Muscle of leg (tissue), 11 donors: ENCODE data around the gene FREM3. TPM values are rescaled to one million over a fixed set of nuclear protein-coding genes. Genes with fewer than 3 reads are reported as not detected.

Experiments
- DNase-seq: peaks from one replicate; pipeline ENCODE4 v3.0.0; 2013
- H3K27ac ChIP-seq: one replicate; pipeline ENCODE4 v1.5.1; 2013; ENCODE audit warnings: mild to moderate bottlenecking, low read length, control low read depth
- H3K27me3 ChIP-seq: one replicate; pipeline ENCODE4 v1.6.1; 2013; ENCODE audit warnings: low read length; ENCODE audit not compliant: control insufficient read depth, insufficient read depth
- H3K36me3 ChIP-seq: one replicate; pipeline ENCODE4 v1.6.1; 2013; ENCODE audit warnings: low read length; ENCODE audit not compliant: control insufficient read depth, insufficient read depth
- H3K4me1 ChIP-seq: one replicate; pipeline ENCODE4 v1.6.1; 2013; ENCODE audit warnings: low read length; ENCODE audit not compliant: control insufficient read depth, insufficient read depth
- H3K4me3 ChIP-seq: one replicate; pipeline ENCODE4 v1.5.1; 2013; ENCODE audit warnings: low read length, control low read depth
- H3K9me3 ChIP-seq: replicated peaks from 2 replicates; pipeline ENCODE4 v1.6.1; 2013; ENCODE audit warnings: low read depth, low read length; ENCODE audit not compliant: control insufficient read depth
- WGBS: methylation state at CpG from one replicate; pipeline ENCODE4 v1.1.5; 2013; ENCODE audit warnings: missing lambda C conversion rate; ENCODE audit not compliant: insufficient coverage; 5-methylcytosine and 5-hydroxymethylcytosine counted together
- polyA plus RNA-seq, 8 donors: library from polyadenylated mRNA; unstranded; fragments of 120-200 nt; gene quantifications; one replicate each; pipeline versions ENCODE4 v1.2.1 to v1.2.3, GENCODE V29; 2013; ENCODE audit warnings: inconsistent platforms in 1 of 8, low replicate concordance in 1 of 8; ENCODE audit not compliant: insufficient read length in 8 of 8, insufficient read depth in 1 of 8
- total RNA-seq: library from RNA; stranded (reverse); fragments of 120-200 nt; gene quantifications from one replicate; pipeline ENCODE4 v1.2.4, GENCODE V29; 2013

The FREM3 gene
- total and polyA plus RNA-seq, 9 donors = 0.05 to 0.64 (median 0.15) TPM

- Histone ChIP-seq H3K4me3 (no peak overlapping the region), H3K27ac (no peak overlapping the region), H3K27me3 (no peaks in the 10 kb centered on the region), H3K4me1 (no peaks in the 10 kb centered on the region), H3K9me3 (no peaks in the 10 kb centered on the region), H3K36me3 (no peaks in the 10 kb centered on the region)
- WGBS = no CpG with 5 or more reads among the region's 2 CpGs
- DNase-seq = no peak
Observed at GRCh38 chr4:143713955-143714625, 13.6 kb upstream of the FREM3 start.

DNA sequence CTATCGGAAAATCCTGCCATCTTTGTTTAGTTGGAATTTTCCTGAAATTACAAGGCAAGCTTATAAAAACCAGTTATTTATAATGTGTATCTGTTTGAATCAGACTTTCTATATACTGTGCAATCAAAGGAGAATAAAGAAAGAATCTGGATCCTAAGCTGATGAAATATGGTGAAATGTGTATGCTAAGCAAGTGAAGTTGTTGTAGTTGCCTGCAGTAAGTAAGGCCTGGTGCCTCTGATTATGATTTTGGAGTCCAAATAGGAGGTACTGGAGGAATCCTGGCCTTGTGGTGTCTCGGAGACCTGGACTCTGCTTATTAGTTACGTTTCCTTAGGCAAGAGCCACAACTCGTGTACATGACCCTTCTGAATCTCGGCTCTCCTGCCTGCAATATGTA is 13.1 kb upstream of the FREM3 start:
- Histone ChIP-seq H3K4me1 (no peaks in the 10 kb centered on the region), H3K4me3 (no peak overlapping the region), H3K27ac (no peak overlapping the region), H3K27me3 (no peaks in the 10 kb centered on the region), H3K9me3 (no peaks in the 10 kb centered on the region), H3K36me3 (no peaks in the 10 kb centered on the region)
- no peak for DNase-seq
- no CpG with 5 or more reads among the region's 5 CpGs for whole genome bisulfite sequencing

DNA sequence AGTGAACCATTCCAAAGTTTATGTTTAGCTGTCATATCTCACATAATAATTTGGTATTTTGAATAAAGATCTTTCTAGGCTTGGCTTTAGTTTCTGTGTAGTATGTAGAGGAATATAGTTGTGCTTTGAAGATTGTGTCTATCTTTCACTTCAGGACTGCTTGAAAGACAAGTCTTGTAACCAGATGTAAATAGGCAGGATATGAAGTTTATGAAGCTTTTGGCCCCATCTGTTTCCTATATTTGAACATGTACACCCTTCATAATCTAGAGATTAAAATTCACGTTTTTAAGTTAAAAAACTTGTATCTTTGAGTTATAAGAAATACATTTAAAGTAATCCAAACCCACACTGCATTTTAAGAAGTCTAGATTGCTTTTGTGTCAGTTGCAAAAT is 11.7 kb upstream of the FREM3 start:
- no peak for DNase-seq
- no CpG with 5 or more reads among the region's 1 CpG for WGBS
- no peak overlapping the region for H3K27ac ChIP-seq
- no peaks in the 10 kb centered on the region for H3K36me3 ChIP-seq
- no peak overlapping the region for H3K4me3 ChIP-seq
- H3K9me3 ChIP-seq = no peaks in the 10 kb centered on the region
- H3K27me3 ChIP-seq = no peaks in the 10 kb centered on the region
- H3K4me1 ChIP-seq = no peaks in the 10 kb centered on the region

- no peak for DNase-seq
- Histone ChIP-seq H3K36me3 (no peaks in the 10 kb centered on the region), H3K27ac (no peak overlapping the region), H3K27me3 (no peaks in the 10 kb centered on the region), H3K4me1 (no peaks in the 10 kb centered on the region), H3K9me3 (no peaks in the 10 kb centered on the region), H3K4me3 (no peak overlapping the region)
- WGBS = 67% methylated on average over 1 of the region's 4 CpGs
Observed at GRCh38 chr4:143711543-143712154, 11.2 kb upstream of the FREM3 start.

DNA sequence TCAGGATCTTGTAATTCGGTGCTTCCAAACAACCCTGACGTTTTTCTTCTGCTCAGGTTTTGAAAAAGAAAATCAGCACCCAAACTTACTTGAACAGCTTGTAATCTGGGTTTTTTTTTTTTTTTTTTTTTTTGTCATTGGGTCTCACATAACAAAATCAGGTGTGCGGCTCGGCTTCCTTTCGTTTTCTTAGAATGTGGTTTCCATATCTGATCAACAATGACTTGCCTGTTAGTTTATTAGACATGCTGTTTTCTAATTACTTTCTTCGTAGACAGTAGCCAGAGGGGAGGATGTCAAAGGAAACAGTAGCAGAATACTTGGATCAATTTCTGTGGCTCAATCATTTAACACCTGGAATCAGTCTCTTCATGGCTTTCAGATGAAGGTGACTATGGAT is 890 bp upstream of the FREM3 start:
- Histone ChIP-seq H3K27me3 (peaks cover 32% of the 10 kb centered on the region), H3K4me1 (peaks cover 17% of the 10 kb centered on the region), H3K27ac (no peak overlapping the region), H3K36me3 (no peaks in the 10 kb centered on the region), H3K4me3 (no peak overlapping the region), H3K9me3 (no peaks in the 10 kb centered on the region)
- no peak for DNase-seq
- no CpG with 5 or more reads among the region's 6 CpGs for WGBS

GRCh38 chr4:143700046-143700415 is 444 bp downstream of the FREM3 start:
- Histone ChIP-seq H3K4me3 (peak overlapping the region; percentile 28), H3K4me1 (peaks cover 17% of the 10 kb centered on the region), H3K27ac (no peak overlapping the region), H3K27me3 (peaks cover 32% of the 10 kb centered on the region), H3K9me3 (no peaks in the 10 kb centered on the region), H3K36me3 (no peaks in the 10 kb centered on the region)
- peak; percentile 54 for DNase-seq
- under 1% methylated on average over 31 of the region's 34 CpGs for WGBS

DNA sequence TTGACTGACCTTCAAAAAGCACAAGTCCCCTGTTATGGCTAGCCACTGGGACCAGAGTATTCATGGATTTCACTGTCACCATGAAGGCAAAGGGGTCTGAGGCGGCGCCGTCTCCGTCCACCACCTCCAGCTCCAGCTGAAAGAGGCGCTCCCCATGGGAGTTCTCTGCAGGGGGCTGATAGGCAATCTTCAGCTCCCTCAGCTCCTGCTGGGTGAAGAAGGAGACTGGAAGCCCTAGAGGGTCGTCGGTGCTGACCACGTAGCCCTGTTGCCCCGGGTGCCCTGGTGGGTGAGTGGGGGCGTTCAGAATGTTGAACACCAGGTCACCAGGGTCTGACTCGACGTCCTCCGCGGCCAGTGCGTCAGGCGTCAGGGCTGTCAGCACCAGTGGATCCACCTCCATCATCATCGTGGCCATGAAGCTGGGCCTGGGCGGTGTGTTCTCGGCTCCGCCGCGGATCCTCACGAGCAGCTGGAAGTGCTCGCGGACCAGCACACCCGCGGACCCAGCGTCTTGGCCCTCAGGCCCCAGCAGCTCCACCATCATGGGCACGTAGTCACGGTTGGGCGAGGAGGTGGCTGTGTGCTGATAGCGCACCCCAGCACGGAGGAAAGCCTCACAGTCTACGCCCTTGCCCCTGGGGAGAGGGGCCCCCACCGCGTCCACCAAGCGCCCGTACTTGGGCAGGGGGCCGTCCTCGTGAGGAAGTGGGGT is 987 bp downstream of the FREM3 start:
- WGBS = 42% methylated on average over 30 of the region's 40 CpGs
- DNase-seq = no peak
- H3K4me3 ChIP-seq = peak overlapping the region; percentile 28
- H3K9me3 ChIP-seq = no peaks in the 10 kb centered on the region
- H3K36me3 ChIP-seq = no peaks in the 10 kb centered on the region
- H3K4me1 ChIP-seq = peaks cover 17% of the 10 kb centered on the region
- H3K27me3 ChIP-seq = peaks cover 32% of the 10 kb centered on the region
- no peak overlapping the region for H3K27ac ChIP-seq

- Histone ChIP-seq H3K4me1 (no peaks in the 10 kb centered on the region), H3K9me3 (no peaks in the 10 kb centered on the region), H3K27me3 (peaks cover 7% of the 10 kb centered on the region), H3K4me3 (no peak overlapping the region), H3K27ac (no peak overlapping the region), H3K36me3 (no peaks in the 10 kb centered on the region)
- DNase-seq = no peak
- 83% methylated on average over 1 of the region's 4 CpGs for WGBS
Observed at GRCh38 chr4:143693856-143694255, 6.6 kb downstream of the FREM3 start.

GRCh38 chr4:143692241-143692640 is 8.2 kb downstream of the FREM3 start:
- no peak overlapping the region for H3K27ac ChIP-seq
- H3K36me3 ChIP-seq = no peaks in the 10 kb centered on the region
- H3K4me1 ChIP-seq = no peaks in the 10 kb centered on the region
- H3K9me3 ChIP-seq = no peaks in the 10 kb centered on the region
- DNase-seq = no peak
- no CpG with 5 or more reads among the region's 1 CpG for WGBS
- H3K27me3 ChIP-seq = no peaks in the 10 kb centered on the region
- no peak overlapping the region for H3K4me3 ChIP-seq

DNA sequence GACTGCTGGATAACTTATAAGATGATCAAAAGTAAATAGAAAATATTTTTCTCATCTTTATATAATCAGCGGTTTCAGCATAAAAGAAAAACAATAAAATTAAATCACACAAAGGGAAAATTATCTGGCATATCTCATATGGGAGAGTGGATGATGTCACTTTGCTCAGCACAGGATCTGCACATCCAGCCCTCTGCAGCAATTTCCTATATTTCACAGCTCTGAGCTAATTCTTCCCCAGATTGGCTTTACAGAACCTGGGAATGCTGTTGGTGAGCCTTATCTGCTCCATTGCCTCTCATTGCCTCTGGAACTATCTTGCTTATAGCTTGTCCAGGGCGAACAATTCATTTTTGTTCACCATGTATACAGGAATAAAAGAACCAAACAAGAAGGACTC is 21.0 kb downstream of the FREM3 start:
- no peak for DNase-seq
- no peak overlapping the region for H3K27ac ChIP-seq
- no peaks in the 10 kb centered on the region for H3K4me1 ChIP-seq
- H3K36me3 ChIP-seq = no peaks in the 10 kb centered on the region
- no peaks in the 10 kb centered on the region for H3K27me3 ChIP-seq
- 71% methylated on average over 1 of the region's 2 CpGs for WGBS
- no peak overlapping the region for H3K4me3 ChIP-seq
- H3K9me3 ChIP-seq = no peaks in the 10 kb centered on the region
